Immature natural killer cell (primary cell): Measurements from ENCODE around the gene STXBP1. TPM values are rescaled to one million over a fixed set of nuclear protein-coding genes. Genes with fewer than 3 reads are reported as not detected.

Source experiments
- DNase-seq, 3 donors: peaks; one replicate each; pipeline ENCODE4 v3.0.0; 2022; ENCODE audit warnings: mixed read lengths in 1 of 3
- H3K27ac Mint-ChIP-seq, 6 donors: one replicate each; pipeline ENCODE4 v1.8.0; 2020; ENCODE audit warnings: mixed read lengths in 6 of 6, mild to moderate bottlenecking in 5 of 6, inconsistent platforms in 4 of 6, moderate library complexity in 3 of 6
- H3K27me3 Mint-ChIP-seq, 3 donors: one replicate each; pipeline ENCODE4 v1.8.0; 2020 to 2021; ENCODE audit warnings: low read depth in 3 of 3, mild to moderate bottlenecking in 3 of 3, mixed read lengths in 3 of 3, moderate library complexity in 3 of 3, inconsistent platforms in 1 of 3
- H3K36me3 Mint-ChIP-seq, 3 donors: one replicate each; pipeline ENCODE4 v1.8.0; 2020; ENCODE audit warnings: mixed read lengths in 3 of 3, inconsistent platforms in 2 of 3, mild to moderate bottlenecking in 2 of 3
- H3K4me1 Mint-ChIP-seq, 2 donors: one replicate each; pipeline ENCODE4 v1.8.0; 2020; ENCODE audit warnings: inconsistent platforms in 2 of 2, mild to moderate bottlenecking in 2 of 2, mixed read lengths in 2 of 2, moderate library complexity in 1 of 2
- H3K4me3 Mint-ChIP-seq, 5 donors: one replicate each; pipeline ENCODE4 v1.8.0; 2020; ENCODE audit warnings: mild to moderate bottlenecking in 5 of 5, mixed read lengths in 5 of 5, inconsistent platforms in 3 of 5, moderate library complexity in 3 of 5
- H3K9me3 Mint-ChIP-seq, 6 donors: one replicate each; pipeline ENCODE4 v1.8.0; 2020; ENCODE audit warnings: mild to moderate bottlenecking in 6 of 6, mixed read lengths in 6 of 6, inconsistent platforms in 4 of 6, moderate library complexity in 3 of 6
- polyA plus RNA-seq, 3 donors: library from polyadenylated mRNA; unstranded; fragments of 300-500 nt; fragmentation: Illumina TruSeq; gene quantifications; one replicate each; pipeline ENCODE4 v1.2.3, GENCODE V29; 2021

STXBP1 gene
- polyA plus RNA-seq, 3 donors from 2014 or later: 0.59 to 0.99 TPM; not detected in 1

GRCh38 chr9:127715470-127716337 lies 103.6 kb downstream of the STXBP1 start, which contains the start of the genes PTRH1 and TTC16:
Gene PTRH1 (minus strand): TSS chr9:127715663. CDS start chr9:127715639, 24 bp downstream.
Gene TTC16 (plus strand): TSS chr9:127716079. CDS start chr9:127716146, 67 bp downstream.
- H3K4me3 Mint-ChIP-seq: peak within 1 kb of the TSS; percentile 90 to 100 (median 95)
- H3K27me3 Mint-ChIP-seq: peaks cover 4 to 11% (median 6%) of the 10 kb centered on the region in 3 donors
- H3K9me3 Mint-ChIP-seq: no peaks in the 10 kb centered on the region
- H3K4me1 Mint-ChIP-seq: peaks cover 32 to 38% of the 10 kb centered on the region in 2 donors
- DNase-seq: peak; percentile 95 to 96 (median 96)
- no peaks in the 10 kb centered on the region for H3K36me3 Mint-ChIP-seq
- peak within 1 kb of the TSS; percentile 89 to 96 (median 94) for H3K27ac Mint-ChIP-seq

- Mint-ChIP-seq H3K36me3 (no peaks in the 10 kb centered on the region), H3K9me3 (no peaks in the 10 kb centered on the region), H3K27me3 (peaks cover 3 to 8% (median 3%) of the 10 kb centered on the region in 3 donors), H3K4me3 (peak overlapping the region; percentile 90 to 100 (median 95)), H3K27ac (peak overlapping the region; percentile 89 to 96 (median 94)), H3K4me1 (peaks cover 25 to 35% of the 10 kb centered on the region in 2 donors)
- no peak for DNase-seq
Observed at GRCh38 chr9:127716412-127716811, 104.3 kb downstream of the STXBP1 start.

DNA sequence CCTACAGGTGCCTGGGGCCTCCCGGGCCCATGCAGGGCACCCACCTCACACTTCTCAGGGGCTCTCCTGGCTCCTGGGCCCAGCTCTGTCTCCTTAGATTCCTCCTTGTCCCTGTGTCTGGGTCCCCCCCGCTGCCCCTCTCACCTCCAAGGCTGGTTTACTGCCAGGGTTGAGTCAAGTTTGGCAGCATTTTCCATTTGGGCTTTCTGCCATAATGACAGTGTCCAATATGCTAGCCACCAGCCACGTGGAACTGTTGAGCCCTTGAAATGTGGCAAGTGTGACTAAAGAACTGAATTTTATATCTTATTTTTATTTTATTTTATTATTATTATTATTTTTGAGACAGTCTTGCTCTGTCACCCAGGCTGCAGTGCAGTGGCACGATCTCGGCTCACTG lies 105.7 kb downstream of the STXBP1 start:
- Mint-ChIP-seq H3K9me3 (no peaks in the 10 kb centered on the region), H3K4me3 (peak overlapping the region in 1 of 5 donors; percentile 45), H3K27ac (peak overlapping the region in 2 of 6 donors; percentile 57 to 77), H3K27me3 (peaks cover 3 to 7% (median 3%) of the 10 kb centered on the region in 3 donors), H3K36me3 (no peaks in the 10 kb centered on the region), H3K4me1 (peaks cover 24 to 35% of the 10 kb centered on the region in 2 donors)
- DNase-seq: no peak

GRCh38 chr9:127720031-127720864 lies 108.2 kb downstream of the STXBP1 start:
- H3K36me3 Mint-ChIP-seq: no peaks in the 10 kb centered on the region
- H3K27me3 Mint-ChIP-seq: peaks cover 3 to 8% (median 3%) of the 10 kb centered on the region in 3 donors
- H3K4me1 Mint-ChIP-seq: peaks cover 23 to 26% of the 10 kb centered on the region in 2 donors
- no peaks in the 10 kb centered on the region for H3K9me3 Mint-ChIP-seq
- H3K4me3 Mint-ChIP-seq: peak overlapping the region; percentile 43 to 75 (median 66)
- DNase-seq: peak in 1 of 3 donors; percentile 62
- peak overlapping the region; percentile 60 to 95 (median 86) for H3K27ac Mint-ChIP-seq

DNA sequence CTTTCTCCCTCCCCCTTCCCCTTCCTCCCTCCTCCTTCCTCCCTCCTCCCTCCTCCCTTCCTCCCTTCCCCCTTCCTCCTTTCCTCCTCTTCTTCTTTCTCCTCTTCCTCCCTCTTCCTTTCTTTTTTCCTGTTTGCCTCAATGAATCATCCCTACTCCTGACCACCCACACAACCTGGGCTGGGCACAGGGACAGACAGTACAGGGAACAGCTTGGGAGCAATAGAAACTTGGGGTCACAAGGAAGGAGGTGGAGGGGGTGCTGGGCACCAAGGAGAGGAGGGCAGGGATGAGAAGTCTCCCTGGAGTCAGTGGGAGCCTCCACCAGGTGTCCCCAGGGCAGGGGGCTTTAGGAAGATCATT lies 108.8 kb downstream of the STXBP1 start:
- Mint-ChIP-seq H3K4me1 (peaks cover 17 to 24% of the 10 kb centered on the region in 2 donors), H3K27ac (peak overlapping the region; percentile 60 to 91 (median 82)), H3K4me3 (peak overlapping the region; percentile 45 to 86 (median 58)), H3K9me3 (no peaks in the 10 kb centered on the region), H3K36me3 (no peaks in the 10 kb centered on the region), H3K27me3 (peaks cover 3 to 4% (median 3%) of the 10 kb centered on the region in 3 donors)
- DNase-seq: no peak

- H3K9me3 Mint-ChIP-seq: no peaks in the 10 kb centered on the region
- DNase-seq: peak in 1 of 3 donors; percentile 52
- peaks cover 2 to 3% (median 2%) of the 10 kb centered on the region in 3 donors for H3K27me3 Mint-ChIP-seq
- peaks cover 13 to 19% of the 10 kb centered on the region in 2 donors for H3K4me1 Mint-ChIP-seq
- peak overlapping the region; percentile 60 to 91 (median 82) for H3K27ac Mint-ChIP-seq
- H3K36me3 Mint-ChIP-seq: no peaks in the 10 kb centered on the region
- peak overlapping the region; percentile 52 to 86 (median 66) for H3K4me3 Mint-ChIP-seq
Observed at GRCh38 chr9:127721391-127721821, 109.3 kb downstream of the STXBP1 start.

DNA sequence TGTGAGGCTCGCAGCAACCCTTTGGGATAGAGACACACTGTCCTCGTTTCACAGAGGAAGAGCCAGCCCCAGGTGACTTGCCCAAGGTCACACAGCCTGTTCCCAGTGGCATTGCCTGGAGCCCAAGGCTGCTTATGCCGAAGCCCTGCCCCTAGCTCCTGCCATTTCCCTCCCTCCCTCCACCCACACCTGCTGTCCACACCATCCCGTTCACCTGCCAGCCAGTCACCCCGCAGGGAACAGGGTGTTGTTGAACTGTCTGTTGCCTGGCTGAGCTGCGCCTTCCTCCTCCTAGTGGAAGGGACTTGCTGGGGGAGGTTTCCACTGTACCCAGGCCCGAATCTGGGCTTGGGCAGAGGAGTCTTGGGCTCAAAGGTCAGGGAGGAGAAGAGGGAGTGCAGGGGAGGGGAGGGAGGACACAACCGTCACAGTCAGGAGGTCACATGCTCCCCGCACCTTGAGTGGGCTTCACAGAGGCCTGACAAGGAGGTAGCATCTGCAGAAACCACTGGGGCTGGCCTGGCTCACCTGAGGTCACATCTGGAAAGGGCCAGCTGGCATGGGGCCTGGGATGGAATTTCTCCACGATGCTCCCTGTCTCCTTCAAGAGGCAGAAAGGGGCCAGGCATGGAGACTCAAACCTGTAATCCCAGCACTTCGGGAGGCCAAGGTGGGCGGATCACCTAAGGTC lies 110.1 kb downstream of the STXBP1 start:
- no peak for DNase-seq
- peak overlapping the region in 2 of 5 donors; percentile 10 to 86 for H3K4me3 Mint-ChIP-seq
- no peaks in the 10 kb centered on the region for H3K9me3 Mint-ChIP-seq
- peak overlapping the region in 5 of 6 donors; percentile 17 to 91 (median 60) for H3K27ac Mint-ChIP-seq
- H3K27me3 Mint-ChIP-seq: peaks cover 2 to 3% (median 2%) of the 10 kb centered on the region in 3 donors
- no peaks in the 10 kb centered on the region for H3K36me3 Mint-ChIP-seq
- H3K4me1 Mint-ChIP-seq: peaks cover 13 to 19% of the 10 kb centered on the region in 2 donors

DNA sequence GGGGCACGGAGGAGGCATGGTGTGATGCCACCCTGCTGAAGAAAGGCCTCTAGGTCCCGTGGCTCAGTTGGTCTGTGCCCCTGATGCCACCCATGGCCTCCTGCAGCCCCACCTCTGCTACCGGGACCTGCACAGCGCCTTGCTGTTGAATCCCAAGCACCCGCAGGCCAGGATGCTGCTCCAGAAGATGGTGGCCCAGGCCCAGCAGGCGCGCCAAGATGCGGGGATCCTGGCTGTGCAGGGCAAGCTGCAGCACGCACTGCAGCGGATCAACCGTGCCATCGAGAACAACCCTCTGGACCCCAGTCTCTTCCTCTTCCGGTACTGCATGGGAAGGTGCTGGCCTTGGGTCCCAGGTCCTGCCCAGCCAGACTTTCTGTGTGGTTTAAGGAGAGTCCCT lies 110.9 kb downstream of the STXBP1 start:
- Mint-ChIP-seq H3K27ac (peak overlapping the region in 1 of 6 donors; percentile 62), H3K4me1 (peaks cover 13 to 19% of the 10 kb centered on the region in 2 donors), H3K4me3 (peak overlapping the region in 1 of 5 donors; percentile 29), H3K9me3 (no peaks in the 10 kb centered on the region), H3K27me3 (peaks cover 2 to 3% (median 2%) of the 10 kb centered on the region in 3 donors), H3K36me3 (no peaks in the 10 kb centered on the region)
- DNase-seq: no peak

DNA sequence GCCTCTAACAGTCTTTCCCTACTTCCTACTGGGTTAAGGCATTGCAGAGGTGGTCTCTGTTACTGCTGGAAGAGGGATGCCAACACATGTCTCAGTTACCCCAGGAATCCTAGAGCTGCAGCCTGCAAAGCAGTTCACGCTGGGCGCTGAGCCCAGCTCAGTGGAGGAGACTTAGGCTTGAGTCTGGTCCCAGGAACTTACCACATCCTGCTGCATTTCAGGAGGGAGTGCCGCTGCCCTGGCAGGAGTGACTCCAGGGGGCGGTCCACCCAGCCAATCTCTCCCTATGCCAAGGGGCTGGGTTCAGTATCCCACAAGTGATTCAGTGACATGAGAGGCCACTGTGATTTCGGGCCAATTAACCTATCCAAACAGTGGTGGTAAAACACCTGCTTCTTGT lies 111.4 kb downstream of the STXBP1 start:
- Mint-ChIP-seq H3K27ac (peak overlapping the region in 1 of 6 donors; percentile 62), H3K36me3 (no peaks in the 10 kb centered on the region), H3K4me3 (peak overlapping the region in 1 of 5 donors; percentile 29), H3K4me1 (peaks cover 13 to 19% of the 10 kb centered on the region in 2 donors), H3K9me3 (no peaks in the 10 kb centered on the region), H3K27me3 (peaks cover 2 to 3% (median 2%) of the 10 kb centered on the region in 3 donors)
- DNase-seq: no peak

GRCh38 chr9:127724012-127724411 lies 111.9 kb downstream of the STXBP1 start:
- H3K27ac Mint-ChIP-seq: no peak overlapping the region
- no peak overlapping the region for H3K4me3 Mint-ChIP-seq
- H3K4me1 Mint-ChIP-seq: peaks cover 13 to 19% of the 10 kb centered on the region in 2 donors
- H3K9me3 Mint-ChIP-seq: no peaks in the 10 kb centered on the region
- peaks cover 2 to 3% (median 2%) of the 10 kb centered on the region in 3 donors for H3K27me3 Mint-ChIP-seq
- H3K36me3 Mint-ChIP-seq: no peaks in the 10 kb centered on the region
- DNase-seq: no peak

- Mint-ChIP-seq H3K4me3 (no peak overlapping the region), H3K27me3 (peaks cover 0 to 3% (median 1%) of the 10 kb centered on the region in 3 donors), H3K4me1 (no peaks in the 10 kb centered on the region), H3K36me3 (no peaks in the 10 kb centered on the region), H3K27ac (no peak overlapping the region), H3K9me3 (no peaks in the 10 kb centered on the region)
- DNase-seq: no peak
Observed at GRCh38 chr9:127726871-127727270, 114.8 kb downstream of the STXBP1 start.

GRCh38 chr9:127728808-127729207 lies 116.7 kb downstream of the STXBP1 start:
- DNase-seq: no peak
- Mint-ChIP-seq H3K4me1 (peaks cover 3 to 4% of the 10 kb centered on the region in 2 donors), H3K27me3 (peaks cover 0 to 5% (median 1%) of the 10 kb centered on the region in 3 donors), H3K4me3 (no peak overlapping the region), H3K27ac (no peak overlapping the region), H3K9me3 (no peaks in the 10 kb centered on the region), H3K36me3 (no peaks in the 10 kb centered on the region)
